Measurements from ENCODE around the gene VSTM2B. TPM values are rescaled to one million over a fixed set of nuclear protein-coding genes. Genes with fewer than 3 reads are reported as not detected.

The VSTM2B gene
- total RNA-seq, 2 experiments from 2014 or later: not detected

GRCh38 chr19:29539670-29540069, 13.9 kb downstream of the VSTM2B start:
- no TSS peak for BruUV-seq (replicated peaks)
- H3K4me1 ChIP-seq (ENCODE audit: insufficient read depth, low read length, poor library complexity, severe bottlenecking): no peaks in the 10 kb centered on the region
- no peak overlapping the region for H3K4me3 ChIP-seq (ENCODE audit: low read depth, low read length, poor library complexity, severe bottlenecking)
- H3K9me3 ChIP-seq (ENCODE audit: low read length): no peaks in the 10 kb centered on the region
- no peaks in the 10 kb centered on the region for H3K9me2 ChIP-seq (ENCODE audit: insufficient read depth, low read length)
- ChIA-PET CTCF (ENCODE audit: unreplicated experiment) (no interaction called here), POLR2A (interaction anchor here (1.0 kb wide), 1 partner anchor 14 kb away, joined by 3 read pairs; no protein-coding TSS in a partner anchor)
- H4K20me1 ChIP-seq (ENCODE audit: insufficient read depth, low read length): no peaks in the 10 kb centered on the region
- no peaks in the 10 kb centered on the region for H3K36me3 ChIP-seq (ENCODE audit: insufficient read depth, low read length)
- TF ChIP-seq EZH2phosphoT487 (IDR thresholded peaks at IDR 0.05; ENCODE audit: borderline replicate concordance, low read depth, low read length) (no peak), CTCF (conservative IDR thresholded peaks at IDR 0.05; ENCODE audit: low read length) (no peak)
- no peak overlapping the region for H3K27ac ChIP-seq (ENCODE audit: low read depth, low read length, poor library complexity, severe bottlenecking)
- intact Hi-C loops (cut with micrococcal nuclease; ENCODE audit: unreplicated experiment): no loop called here
- H3K4me2 ChIP-seq (ENCODE audit: low read length): no peak overlapping the region
- no peak overlapping the region for H2AFZ ChIP-seq (ENCODE audit: low read length)
- H3K79me2 ChIP-seq (ENCODE audit: insufficient read depth, low read depth, low read length): no peaks in the 10 kb centered on the region
- no peak for DNase-seq (ENCODE audit: low spot score)

GRCh38 chr19:29540114-29540513, 14.3 kb downstream of the VSTM2B start:
- H3K36me3 ChIP-seq (ENCODE audit: insufficient read depth, low read length): no peaks in the 10 kb centered on the region
- H2AFZ ChIP-seq (ENCODE audit: low read length): no peak overlapping the region
- no peak for TF ChIP-seq CTCF (conservative IDR thresholded peaks at IDR 0.05; ENCODE audit: low read length)
- no peak for TF ChIP-seq EZH2phosphoT487 (IDR thresholded peaks at IDR 0.05; ENCODE audit: borderline replicate concordance, low read depth, low read length)
- H3K79me2 ChIP-seq (ENCODE audit: insufficient read depth, low read depth, low read length): no peaks in the 10 kb centered on the region
- no peaks in the 10 kb centered on the region for H4K20me1 ChIP-seq (ENCODE audit: insufficient read depth, low read length)
- ChIA-PET CTCF (ENCODE audit: unreplicated experiment) (no interaction called here), POLR2A (no interaction called here)
- no peak overlapping the region for H3K4me3 ChIP-seq (ENCODE audit: low read depth, low read length, poor library complexity, severe bottlenecking)
- H3K27ac ChIP-seq (ENCODE audit: low read depth, low read length, poor library complexity, severe bottlenecking): no peak overlapping the region
- BruUV-seq (replicated peaks): no TSS peak
- no peaks in the 10 kb centered on the region for H3K9me2 ChIP-seq (ENCODE audit: insufficient read depth, low read length)
- intact Hi-C loops (cut with micrococcal nuclease; ENCODE audit: unreplicated experiment): no loop called here
- no peak for DNase-seq (ENCODE audit: low spot score)
- no peak overlapping the region for H3K4me2 ChIP-seq (ENCODE audit: low read length)
- no peaks in the 10 kb centered on the region for H3K4me1 ChIP-seq (ENCODE audit: insufficient read depth, low read length, poor library complexity, severe bottlenecking)
- no peaks in the 10 kb centered on the region for H3K9me3 ChIP-seq (ENCODE audit: low read length)

- no peak for TF ChIP-seq EZH2phosphoT487 (IDR thresholded peaks at IDR 0.05; ENCODE audit: borderline replicate concordance, low read depth, low read length)
- no peak for TF ChIP-seq CTCF (conservative IDR thresholded peaks at IDR 0.05; ENCODE audit: low read length)
- BruUV-seq (replicated peaks): no TSS peak
These were observed 15.9 kb downstream of the VSTM2B start for GRCh38 chr19:29541473-29542253.

More at GRCh38 chr19:29541473-29542253, 15.9 kb downstream of the VSTM2B start:
- Histone ChIP-seq H4K20me1 (ENCODE audit: insufficient read depth, low read length) (no peaks in the 10 kb centered on the region), H3K36me3 (ENCODE audit: insufficient read depth, low read length) (no peaks in the 10 kb centered on the region), H3K4me1 (ENCODE audit: insufficient read depth, low read length, poor library complexity, severe bottlenecking) (no peaks in the 10 kb centered on the region), H2AFZ (ENCODE audit: low read length) (no peak overlapping the region), H3K9me3 (ENCODE audit: low read length) (no peaks in the 10 kb centered on the region), H3K4me3 (ENCODE audit: low read depth, low read length, poor library complexity, severe bottlenecking) (no peak overlapping the region), H3K79me2 (ENCODE audit: insufficient read depth, low read depth, low read length) (no peaks in the 10 kb centered on the region), H3K4me2 (ENCODE audit: low read length) (no peak overlapping the region), H3K9me2 (ENCODE audit: insufficient read depth, low read length) (no peaks in the 10 kb centered on the region), H3K27ac (ENCODE audit: low read depth, low read length, poor library complexity, severe bottlenecking) (no peak overlapping the region)
- CTCF ChIA-PET (ENCODE audit: unreplicated experiment): no interaction called here
- POLR2A ChIA-PET: no interaction called here
- DNase-seq (ENCODE audit: low spot score): no peak
- intact Hi-C loops (cut with micrococcal nuclease; ENCODE audit: unreplicated experiment): no loop called here

All from OCI-LY7 (cell line).